RCC 7860 (cell line): ENCODE results near the gene DLK1.

Experiments used
- DNase-seq: peaks from one replicate; pipeline ENCODE4 v3.0.0-alpha.2; 2015; ENCODE audit warnings: low spot score
- FAIRE-seq: peaks from 2 replicates; lab custom pipeline; 2012; peaks lifted over from hg19 to GRCh38; lab: Jason Lieb, UNC

Gene DLK1

DNA sequence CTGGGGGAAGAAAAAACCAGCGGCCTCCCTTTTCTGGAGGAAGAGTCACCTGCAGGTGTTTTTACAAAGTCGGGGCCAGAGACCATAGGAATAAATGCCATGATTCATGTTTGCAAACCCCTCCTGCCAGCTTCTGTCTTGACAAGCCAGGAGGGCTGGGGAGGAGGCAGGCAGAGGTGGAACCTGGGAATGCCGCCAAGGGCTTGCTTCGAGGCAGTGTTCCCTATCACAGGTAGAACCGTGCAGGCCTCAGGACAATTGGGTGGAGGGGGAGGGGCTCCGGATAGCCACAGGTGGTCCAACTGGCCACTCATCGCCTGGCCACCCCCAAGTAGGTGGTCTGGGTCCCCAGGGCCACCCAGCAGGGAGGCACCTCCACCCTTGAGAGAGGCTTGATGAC is 14.2 kb upstream of the DLK1 start:
- FAIRE-seq = no peak

GRCh38 chr14:100713705-100714104 is 13.0 kb upstream of the DLK1 start:
- DNase-seq (no peak), FAIRE-seq (no peak)

More for the DNA sequence above, 14.2 kb upstream of the DLK1 start:
- DNase-seq = no peak

DNA sequence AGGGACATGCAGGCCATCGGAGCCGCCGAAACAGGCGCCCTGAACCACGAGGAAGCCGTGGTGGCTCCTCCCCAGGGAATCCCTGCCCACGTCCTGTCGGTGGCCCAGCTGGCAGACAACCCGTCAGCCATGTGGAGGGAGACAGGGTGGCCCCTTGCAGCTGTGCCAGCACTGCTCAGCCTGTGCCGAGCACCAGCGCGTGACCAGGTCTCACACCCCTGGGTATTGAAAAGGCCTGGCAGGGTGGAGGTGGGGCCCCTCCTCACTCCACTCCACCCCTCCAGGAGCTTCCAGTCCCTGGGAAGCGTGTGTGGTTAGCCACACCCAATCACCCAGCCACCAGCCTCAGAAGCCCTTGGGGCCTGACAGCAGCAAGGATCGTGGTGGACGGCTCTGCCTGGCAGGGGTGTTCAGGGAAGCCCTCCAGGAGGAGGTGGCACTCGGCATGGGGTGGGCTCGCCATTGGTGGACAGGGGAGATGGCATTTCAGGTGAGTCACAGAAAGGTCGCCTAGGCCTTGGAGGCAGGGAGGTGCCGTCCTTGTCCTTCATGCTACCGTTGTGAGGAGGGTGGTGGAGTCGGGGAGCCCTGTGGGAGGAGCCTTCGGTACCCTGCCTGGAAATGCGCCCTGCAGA is 12.3 kb upstream of the DLK1 start:
- FAIRE-seq = no peak
- no peak for DNase-seq

DNA sequence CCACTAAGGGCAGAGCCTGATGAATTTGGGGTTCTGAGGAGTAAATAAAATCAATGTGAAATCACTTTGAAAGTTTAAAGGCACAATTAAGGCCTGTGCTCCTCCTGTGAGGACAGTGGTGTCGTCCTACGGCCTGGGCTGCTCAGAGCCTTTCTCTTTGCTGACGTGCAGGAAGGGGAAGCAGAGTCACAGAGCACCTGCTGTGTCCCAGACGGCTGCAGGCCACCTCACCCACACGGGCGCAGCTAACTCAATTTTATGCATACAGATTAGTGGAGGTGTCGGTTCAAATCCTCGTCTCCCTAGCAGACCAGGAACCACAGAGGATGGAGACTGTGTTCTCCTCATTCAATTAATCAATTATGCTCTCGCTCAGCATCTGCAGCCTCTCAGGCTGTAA is 11.4 kb upstream of the DLK1 start:
- no peak for FAIRE-seq
- no peak for DNase-seq

GRCh38 chr14:100715803-100716202 is 10.9 kb upstream of the DLK1 start:
- no peak for FAIRE-seq

DNA sequence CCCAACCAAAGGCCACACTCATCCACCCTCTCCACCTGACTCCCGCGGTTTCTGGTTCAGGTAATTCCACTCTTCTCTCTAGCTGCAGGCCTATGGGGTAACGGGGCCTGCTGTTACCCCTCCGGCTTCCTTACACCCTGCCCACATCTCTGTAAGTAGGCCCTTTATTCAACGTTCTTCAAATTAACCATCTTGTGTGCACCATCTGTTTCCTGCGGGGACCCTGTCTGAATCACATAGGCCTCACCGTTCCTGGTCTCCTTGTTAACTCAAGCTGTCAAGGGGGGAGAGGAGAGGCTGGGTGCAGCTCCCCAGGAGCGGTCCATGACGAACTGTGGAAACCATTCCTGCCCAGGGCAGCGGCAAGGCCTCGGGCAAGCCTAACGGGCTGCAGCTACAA is 9.3 kb upstream of the DLK1 start:
- no peak for DNase-seq
- no peak for FAIRE-seq

More at GRCh38 chr14:100715803-100716202, 10.9 kb upstream of the DLK1 start:
- no peak for DNase-seq

DNA sequence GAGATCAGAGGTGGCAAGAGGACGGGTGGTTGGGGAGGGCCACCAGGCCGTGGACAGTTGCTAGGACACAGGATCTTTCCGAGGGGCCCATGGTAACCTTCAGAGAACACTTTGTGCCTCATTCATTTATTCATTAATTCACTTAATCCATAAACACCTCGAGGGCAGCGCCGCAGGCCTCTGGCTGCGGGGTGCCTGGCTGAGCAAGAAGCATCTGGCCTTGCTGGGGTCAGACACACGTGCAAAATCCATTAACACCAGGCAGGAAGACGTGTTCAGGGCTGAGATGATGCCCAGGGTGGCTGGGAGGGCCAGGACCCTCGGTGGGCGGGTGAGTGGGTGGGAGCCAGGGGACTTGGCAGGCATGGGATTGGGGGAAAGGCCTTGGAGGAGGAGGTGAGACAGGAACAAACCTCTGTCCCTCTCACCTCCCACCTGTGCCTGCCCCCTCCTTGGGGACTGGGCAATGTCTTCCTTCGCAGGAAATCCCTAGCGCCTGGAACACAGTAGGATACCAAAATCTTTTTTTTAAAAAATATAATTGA is 6.6 kb upstream of the DLK1 start:
- DNase-seq (no peak), FAIRE-seq (no peak)

DNA sequence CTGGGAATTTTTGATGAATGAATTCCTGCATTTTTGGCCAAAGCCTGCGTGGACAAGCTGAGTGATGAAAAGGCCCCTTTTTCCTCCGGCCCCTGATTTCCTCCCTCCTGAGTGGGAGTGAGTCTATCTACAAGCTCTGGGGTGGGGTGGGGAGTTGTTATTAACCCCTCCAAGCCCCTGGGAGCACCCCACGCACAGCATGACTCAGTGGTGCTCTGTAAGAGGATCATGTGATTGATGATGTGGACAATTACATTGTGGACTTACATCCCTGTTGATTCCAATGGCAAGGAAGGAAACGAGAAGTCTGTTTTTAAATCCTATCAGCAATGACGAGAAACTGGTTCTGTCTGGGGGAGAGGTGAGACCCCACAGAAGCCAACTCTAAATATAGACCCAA is 5.1 kb upstream of the DLK1 start:
- FAIRE-seq (no peak), DNase-seq (no peak)

GRCh38 chr14:100722367-100722766 is 4.3 kb upstream of the DLK1 start:
- DNase-seq (no peak), FAIRE-seq (no peak)

DNA sequence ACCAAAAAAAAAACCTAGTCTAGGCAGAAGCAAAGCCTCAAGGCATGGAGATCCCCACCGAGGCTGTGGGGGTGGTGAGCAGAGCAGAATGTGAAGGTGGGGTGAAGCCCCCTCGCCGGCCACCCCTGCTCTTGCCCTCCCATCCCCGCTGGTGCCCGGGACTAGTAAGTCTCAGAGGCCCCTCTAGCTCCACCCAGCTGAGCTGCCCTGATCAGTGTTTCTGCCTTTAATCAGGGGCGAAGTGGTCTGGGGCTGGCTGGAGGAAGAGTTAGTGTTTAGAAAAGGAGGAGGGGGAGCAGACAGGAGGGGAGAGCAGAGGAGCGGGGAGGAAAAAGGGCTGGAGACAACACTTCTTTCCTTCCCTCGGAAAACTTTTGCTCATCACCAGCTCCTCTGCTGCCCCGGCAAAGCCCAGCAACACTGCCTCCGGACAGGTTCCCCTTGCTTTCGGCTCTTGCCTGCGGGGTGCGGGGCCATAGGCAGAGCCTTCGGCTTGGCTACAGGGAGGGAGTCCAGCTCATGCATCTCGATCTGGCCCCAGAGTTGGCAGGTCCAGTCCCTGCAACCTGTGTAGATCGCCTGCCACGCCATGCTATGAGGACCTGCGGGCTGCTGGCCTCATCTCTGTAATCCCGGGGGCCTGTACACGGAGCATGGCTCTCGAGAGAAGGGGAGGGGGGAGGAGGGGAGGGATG is 3.4 kb upstream of the DLK1 start:
- DNase-seq (no peak), FAIRE-seq (no peak)

- FAIRE-seq (no peak), DNase-seq (no peak)
Measured at GRCh38 chr14:100723830-100724437, 2.8 kb upstream of the DLK1 start.

GRCh38 chr14:100724536-100724935 is 2.2 kb upstream of the DLK1 start:
- no peak for DNase-seq

GRCh38 chr14:100725587-100726387 is 905 bp upstream of the DLK1 start:
- no peak for FAIRE-seq

More at GRCh38 chr14:100724536-100724935, 2.2 kb upstream of the DLK1 start:
- FAIRE-seq = no peak

GRCh38 chr14:100727086-100727872 is 587 bp downstream of the DLK1 start:
- DNase-seq = no peak
- FAIRE-seq = no peak

More at GRCh38 chr14:100725587-100726387, 905 bp upstream of the DLK1 start:
- no peak for DNase-seq

DNA sequence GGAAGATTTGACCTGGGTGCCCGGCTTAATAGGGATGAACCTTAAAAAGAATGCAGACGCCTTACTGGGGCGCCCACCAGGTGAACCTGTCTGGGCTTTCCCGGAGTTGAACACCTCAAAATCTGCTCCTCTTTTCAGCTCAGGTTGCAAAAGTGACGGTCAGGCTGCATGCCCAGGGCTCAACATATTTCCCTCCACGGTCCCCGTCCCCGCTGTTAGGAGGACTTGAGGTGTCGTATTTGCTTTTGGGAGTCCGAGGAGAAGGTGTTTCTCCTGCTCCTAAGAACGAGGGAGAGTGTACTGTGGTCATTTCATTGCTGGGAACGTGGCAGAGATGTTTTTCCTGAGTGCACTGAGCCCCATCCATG is 1.2 kb downstream of the DLK1 start:
- FAIRE-seq (no peak), DNase-seq (no peak)

DNA sequence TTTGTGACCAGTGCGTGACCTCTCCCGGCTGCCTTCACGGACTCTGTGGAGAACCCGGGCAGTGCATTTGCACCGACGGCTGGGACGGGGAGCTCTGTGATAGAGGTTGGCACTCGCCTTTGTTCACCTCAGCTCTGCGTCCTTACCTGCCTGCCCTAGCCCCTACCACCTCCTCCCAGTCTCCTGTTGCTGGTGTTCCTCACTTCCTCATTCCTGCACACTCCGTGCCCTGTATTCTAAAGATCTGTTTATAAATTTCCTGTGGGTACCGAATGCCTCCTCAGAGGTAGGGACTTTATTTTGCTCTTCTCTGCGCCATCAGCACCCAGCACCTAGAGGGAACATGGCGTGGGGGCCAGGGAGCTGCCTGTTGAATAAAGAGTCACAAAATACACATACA is 2.3 kb downstream of the DLK1 start:
- DNase-seq (no peak), FAIRE-seq (no peak)

- no peak for DNase-seq
- FAIRE-seq = no peak
Measured at GRCh38 chr14:100729982-100730381, 3.3 kb downstream of the DLK1 start.

GRCh38 chr14:100730581-100730980 is 3.9 kb downstream of the DLK1 start:
- FAIRE-seq = no peak
- no peak for DNase-seq

DNA sequence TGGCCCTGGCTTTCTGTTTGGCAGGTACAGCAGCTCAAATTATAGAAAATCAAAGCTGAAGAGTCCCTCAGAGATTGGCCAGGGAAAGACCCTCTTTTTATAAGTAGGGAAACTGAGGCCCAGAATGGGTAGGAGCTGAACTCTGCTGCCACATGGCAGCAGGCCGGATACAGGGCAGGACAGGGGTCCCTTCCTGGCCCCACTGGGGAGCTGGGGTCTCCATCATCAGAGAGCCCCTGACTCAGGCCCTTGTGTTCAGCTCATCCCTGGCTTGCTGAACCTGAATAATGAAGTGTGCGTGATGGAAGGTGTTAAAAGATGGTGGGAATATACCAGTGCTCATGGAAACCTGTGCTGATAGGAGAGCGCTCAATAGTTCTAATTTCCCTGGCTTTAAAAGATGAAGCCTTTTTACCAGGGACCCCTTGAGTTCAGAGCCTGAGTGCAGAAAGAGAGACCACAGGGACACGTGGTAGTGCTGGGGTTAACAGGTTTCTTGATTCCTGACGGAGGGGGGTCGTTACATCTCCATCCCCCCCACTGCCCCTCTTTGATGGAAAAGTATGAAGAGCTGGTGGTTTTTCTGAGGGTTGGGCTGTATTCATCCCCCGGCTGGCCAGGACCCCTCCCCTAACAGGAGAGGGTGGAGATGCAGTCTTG is 4.4 kb downstream of the DLK1 start:
- DNase-seq = no peak
- no peak for FAIRE-seq
